Liver (tissue), 9 donors: ENCODE measurements around the gene DPF3. TPM values are rescaled to one million over a fixed set of nuclear protein-coding genes. Genes with fewer than 3 reads are reported as not detected.

Experiments
- DNase-seq: peaks from one replicate; pipeline ENCODE4 v3.0.0-alpha.2; 2017; ENCODE audit warnings: low spot score
- H3K27ac ChIP-seq, 2 donors: one replicate each; pipeline ENCODE4 v1.7.0; 2013; ENCODE audit warnings: inconsistent platforms in 2 of 2, low read length in 2 of 2, control low read depth in 1 of 2, low read depth in 1 of 2, mild to moderate bottlenecking in 1 of 2
- H3K27me3 ChIP-seq, 4 donors: one replicate each; pipeline versions ENCODE4 v1.6.1 to v1.7.0; 2013; ENCODE audit warnings: low read length in 3 of 4, inconsistent platforms in 1 of 4, mild to moderate bottlenecking in 1 of 4, moderate library complexity in 1 of 4; ENCODE audit not compliant: control insufficient read depth in 4 of 4, insufficient read depth in 4 of 4
- H3K36me3 ChIP-seq, 4 donors: one replicate each; pipeline versions ENCODE4 v1.6.1 to v1.7.0; 2013; ENCODE audit warnings: low read length in 3 of 4, mild to moderate bottlenecking in 3 of 4, low read depth in 1 of 4, moderate library complexity in 1 of 4; ENCODE audit not compliant: control insufficient read depth in 4 of 4, insufficient read depth in 3 of 4
- H3K4me1 ChIP-seq, 4 donors: one replicate each; pipeline versions ENCODE4 v1.6.1 to v1.7.0; 2013; ENCODE audit warnings: low read length in 3 of 4, mild to moderate bottlenecking in 3 of 4, moderate library complexity in 1 of 4; ENCODE audit not compliant: control insufficient read depth in 4 of 4, insufficient read depth in 4 of 4
- H3K4me3 ChIP-seq, 3 donors: one replicate each; pipeline versions ENCODE4 v1.6.1 to v1.7.0; 2013; ENCODE audit warnings: low read length in 3 of 3, control low read depth in 1 of 3, low read depth in 1 of 3, mild to moderate bottlenecking in 1 of 3
- H3K9ac ChIP-seq, 2 donors: one replicate each; pipeline ENCODE4 v1.7.0; 2013; ENCODE audit warnings: low read length in 2 of 2, mild to moderate bottlenecking in 2 of 2, moderate library complexity in 2 of 2, control low read depth in 1 of 2, low read depth in 1 of 2
- H3K9me3 ChIP-seq, 4 donors: one replicate each; pipeline versions ENCODE4 v1.6.1 to v1.7.0; 2013; ENCODE audit warnings: low read length in 3 of 4; ENCODE audit not compliant: control insufficient read depth in 4 of 4
- ATF3 ChIP-seq: IDR thresholded peaks from 2 replicates; pipeline ENCODE4 v1.6.1; 2016; ENCODE audit warnings: antibody characterized with exemption
- FOXA1 ChIP-seq: IDR thresholded peaks from 2 replicates; pipeline ENCODE4 v1.6.1; 2016; ENCODE audit warnings: antibody characterized with exemption
- FOXA2 ChIP-seq: IDR thresholded peaks from 2 replicates; pipeline ENCODE4 v1.6.1; 2016; ENCODE audit warnings: antibody characterized with exemption
- GABPA ChIP-seq, 2 donors: IDR thresholded peaks in 1 of 2; conservative IDR thresholded peaks in 1 of 2; 2 replicates each; pipeline ENCODE4 v1.6.1; 2016; ENCODE audit warnings: antibody characterized with exemption in 2 of 2, mild to moderate bottlenecking in 1 of 2, moderate library complexity in 1 of 2
- HNF4A ChIP-seq, 2 donors: conservative IDR thresholded peaks; 2 replicates each; pipeline ENCODE4 v1.6.1; 2016; ENCODE audit warnings: antibody characterized with exemption in 2 of 2, mild to moderate bottlenecking in 2 of 2
- JUND ChIP-seq, 2 donors: IDR thresholded peaks; 2 replicates each; pipeline ENCODE4 v1.6.1; 2016; ENCODE audit warnings: antibody characterized with exemption in 2 of 2
- MAX ChIP-seq: IDR thresholded peaks from 2 replicates; pipeline ENCODE4 v1.6.1; 2016; ENCODE audit warnings: antibody characterized with exemption
- NR2F2 ChIP-seq: IDR thresholded peaks from 2 replicates; pipeline ENCODE4 v1.6.1; 2016; ENCODE audit warnings: antibody characterized with exemption
- REST ChIP-seq: IDR thresholded peaks from 2 replicates; pipeline ENCODE4 v1.6.1; 2016; ENCODE audit warnings: antibody characterized with exemption, mild to moderate bottlenecking
- RXRA ChIP-seq, 2 donors: IDR thresholded peaks; 2 replicates each; pipeline ENCODE4 v1.6.1; 2017 to 2018; ENCODE audit warnings: antibody characterized with exemption in 2 of 2, mild to moderate bottlenecking in 1 of 2
- TAF1 ChIP-seq: conservative IDR thresholded peaks from 2 replicates; pipeline ENCODE4 v1.6.1; 2016; ENCODE audit warnings: antibody characterized with exemption, mild to moderate bottlenecking
- YY1 ChIP-seq: IDR thresholded peaks from 2 replicates; pipeline ENCODE4 v1.6.1; 2016; ENCODE audit warnings: antibody characterized with exemption, mild to moderate bottlenecking
- ZBTB33 ChIP-seq: IDR thresholded peaks from 2 replicates; pipeline ENCODE4 v1.6.1; 2016; ENCODE audit warnings: antibody characterized with exemption
- WGBS: extraction: QIAGEN DNeasy Blood & Tissue Kit; methylation state at CpG from one replicate; pipeline ENCODE4 v1.1.7; 2013; 5-methylcytosine and 5-hydroxymethylcytosine counted together
- polyA plus RNA-seq, 2 donors: library from polyadenylated mRNA; stranded (reverse) in 1 of 2; unstranded in 1 of 2; fragments of 200-250 nt in 1 of 2; fragments of >200 nt in 1 of 2; fragmentation: Nextera tagmentation in 1 of 2; extraction: Ambion mirVana in 1 of 2; gene quantifications; one replicate each; pipeline versions ENCODE4 v1.2.1 to v1.2.3, GENCODE V29; 2013 to 2015
- total RNA-seq, 2 donors: library from RNA; depleted of rRNA; stranded (reverse); fragments of >200 nt; gene quantifications; one replicate each; pipeline ENCODE4 v1.2.3, GENCODE V29; 2014
- TF ChIP-seq, protein P1 (sequence below): fragments of 150-350 bp; IDR thresholded peaks from 2 replicates; pipeline ENCODE4 v1.5.1; 2017; ENCODE audit warnings: improper control_type of control experiment, low read depth, low read length; ENCODE audit not compliant: missing input control
- donor health status: healthy.
- donor health status: healthy.
- donor health status: healthy.
- donor health status: healthy.
- donor health status: healthy.

Gene DPF3
- total and polyA plus RNA-seq, 4 donors: 1.1 to 23.2 (median 2.5) TPM

DNA sequence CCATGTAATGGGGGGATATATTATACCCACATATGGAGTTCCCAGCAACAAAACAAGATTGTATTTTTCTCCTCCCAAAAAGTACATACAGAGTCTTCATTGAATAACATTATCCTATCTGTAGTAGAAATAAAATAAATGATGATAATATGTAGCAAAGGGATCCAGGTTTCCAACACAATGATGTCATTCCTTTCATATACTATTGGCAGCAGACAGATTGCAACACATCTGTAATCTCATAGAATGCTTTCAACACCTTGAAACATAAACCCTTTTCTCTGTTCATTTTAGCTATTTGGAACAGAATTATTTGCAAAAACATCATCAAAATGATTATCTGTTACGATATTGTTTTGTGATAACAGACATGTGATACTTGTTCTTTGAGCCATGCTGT is 317.6 kb downstream of the DPF3 start (continued):
- TF ChIP-seq ZBTB33 (no peak), FOXA2 (no peak), JUND (IDR thresholded peaks at IDR 0.05) (no peak), MAX (no peak)

DNA sequence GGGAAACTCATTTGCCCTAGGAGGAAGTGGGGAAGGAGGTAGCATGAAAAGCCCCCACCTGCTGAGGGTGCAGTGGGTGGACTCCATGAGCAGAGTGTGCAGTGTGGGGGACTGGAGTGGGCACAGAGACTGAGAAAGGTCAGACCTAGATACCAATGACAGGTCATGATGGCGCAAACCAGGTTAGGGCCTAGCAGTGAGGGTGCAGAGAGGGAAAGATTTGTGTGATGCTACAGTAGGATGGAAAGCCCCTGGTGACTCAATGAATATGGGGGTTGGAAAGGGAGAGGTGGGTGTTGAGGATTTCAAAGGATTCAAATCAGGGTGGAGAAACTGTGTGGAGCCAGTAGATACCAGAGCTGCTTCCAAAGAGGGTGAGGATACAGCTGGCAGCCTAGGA is 319.2 kb downstream of the DPF3 start:
- Histone ChIP-seq H3K27ac (no peak overlapping the region), H3K9ac (no peak overlapping the region), H3K27me3 (no peaks in the 10 kb centered on the region), H3K9me3 (no peaks in the 10 kb centered on the region), H3K36me3 (no peaks in the 10 kb centered on the region), H3K4me3 (no peak overlapping the region), H3K4me1 (peaks cover 0 to 17% (median 11%) of the 10 kb centered on the region in 4 donors)
- 98% methylated on average over 1 of the region's 1 CpG for WGBS
- TF ChIP-seq GABPA (IDR thresholded peaks at IDR 0.05 in 1 of 2, conservative IDR thresholded peaks at IDR 0.05 in 1 of 2): no peak
- no peak for TF ChIP-seq REST
- TF ChIP-seq FOXA1: no peak
- TF ChIP-seq, protein P1, sequence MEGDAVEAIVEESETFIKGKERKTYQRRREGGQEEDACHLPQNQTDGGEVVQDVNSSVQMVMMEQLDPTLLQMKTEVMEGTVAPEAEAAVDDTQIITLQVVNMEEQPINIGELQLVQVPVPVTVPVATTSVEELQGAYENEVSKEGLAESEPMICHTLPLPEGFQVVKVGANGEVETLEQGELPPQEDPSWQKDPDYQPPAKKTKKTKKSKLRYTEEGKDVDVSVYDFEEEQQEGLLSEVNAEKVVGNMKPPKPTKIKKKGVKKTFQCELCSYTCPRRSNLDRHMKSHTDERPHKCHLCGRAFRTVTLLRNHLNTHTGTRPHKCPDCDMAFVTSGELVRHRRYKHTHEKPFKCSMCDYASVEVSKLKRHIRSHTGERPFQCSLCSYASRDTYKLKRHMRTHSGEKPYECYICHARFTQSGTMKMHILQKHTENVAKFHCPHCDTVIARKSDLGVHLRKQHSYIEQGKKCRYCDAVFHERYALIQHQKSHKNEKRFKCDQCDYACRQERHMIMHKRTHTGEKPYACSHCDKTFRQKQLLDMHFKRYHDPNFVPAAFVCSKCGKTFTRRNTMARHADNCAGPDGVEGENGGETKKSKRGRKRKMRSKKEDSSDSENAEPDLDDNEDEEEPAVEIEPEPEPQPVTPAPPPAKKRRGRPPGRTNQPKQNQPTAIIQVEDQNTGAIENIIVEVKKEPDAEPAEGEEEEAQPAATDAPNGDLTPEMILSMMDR: no peak
- TF ChIP-seq YY1: no peak
- TF ChIP-seq TAF1: no peak
- TF ChIP-seq ATF3: no peak
- TF ChIP-seq RXRA (IDR thresholded peaks at IDR 0.05): no peak
- no peak for DNase-seq

GRCh38 chr14:72573725-72574417 is 320.0 kb downstream of the DPF3 start:
- Histone ChIP-seq H3K9ac (no peak overlapping the region), H3K27me3 (no peaks in the 10 kb centered on the region), H3K27ac (no peak overlapping the region), H3K4me3 (no peak overlapping the region), H3K9me3 (no peaks in the 10 kb centered on the region), H3K36me3 (no peaks in the 10 kb centered on the region), H3K4me1 (peaks cover 0 to 26% (median 11%) of the 10 kb centered on the region in 4 donors)
- WGBS: 53% methylated on average over 9 of the region's 9 CpGs
- no peak for DNase-seq
- TF ChIP-seq HNF4A (conservative IDR thresholded peaks at IDR 0.05): peak; percentile 19 to 39
- TF ChIP-seq YY1: peak; percentile 20
- TF ChIP-seq RXRA (IDR thresholded peaks at IDR 0.05): peak in 1 of 2 donors; percentile 23
- TF ChIP-seq JUND (IDR thresholded peaks at IDR 0.05): no peak
- TF ChIP-seq NR2F2: no peak
